Hematopoietic multipotent progenitor cell treated with erythropoietin and hydrocortisone succinate and interleukin-3 and kit ligand, for 17 days (in vitro differentiated cells): Measurements from ENCODE around the gene PLEKHN1.
"Not testable (repeated sequence)": the region's sequence is repeated elsewhere in the genome, so short reads cannot be mapped to it uniquely, and the experiment has no call there.

Experiments
- DNase-seq: peaks from one replicate; pipeline ENCODE4 v3.0.0-alpha.2; 2015; ENCODE audit warnings: low spot score

The PLEKHN1 gene

GRCh38 chr1:942864-943533 lies 23.3 kb upstream of the PLEKHN1 start:
- DNase-seq: no peak

GRCh38 chr1:943545-944340 lies 22.5 kb upstream of the PLEKHN1 start:
- no peak for DNase-seq

GRCh38 chr1:944341-945325 lies 21.6 kb upstream of the PLEKHN1 start:
- DNase-seq: no peak

GRCh38 chr1:945688-946556 lies 20.4 kb upstream of the PLEKHN1 start:
- no peak for DNase-seq

- not testable (repeated sequence) for DNase-seq
Measured at GRCh38 chr1:946811-947210, 19.5 kb upstream of the PLEKHN1 start.

GRCh38 chr1:947958-948357 lies 18.3 kb upstream of the PLEKHN1 start:
- no peak for DNase-seq

- no peak for DNase-seq
Measured at GRCh38 chr1:950268-950667, 16.0 kb upstream of the PLEKHN1 start.

GRCh38 chr1:950881-951280 lies 15.4 kb upstream of the PLEKHN1 start:
- DNase-seq: no peak

- DNase-seq: no peak
Measured at GRCh38 chr1:951364-951763, 14.9 kb upstream of the PLEKHN1 start.

- no peak for DNase-seq
Measured at GRCh38 chr1:952201-952600, 14.1 kb upstream of the PLEKHN1 start.

- no peak for DNase-seq
Measured at GRCh38 chr1:952603-953002, 13.7 kb upstream of the PLEKHN1 start.

GRCh38 chr1:953524-954320 lies 12.6 kb upstream of the PLEKHN1 start:
- DNase-seq: no peak

- DNase-seq: no peak
Measured at GRCh38 chr1:954927-955326, 11.4 kb upstream of the PLEKHN1 start.

GRCh38 chr1:955474-955873 lies 10.8 kb upstream of the PLEKHN1 start:
- DNase-seq: no peak

- no peak for DNase-seq
Measured at GRCh38 chr1:956636-957035, 9.6 kb upstream of the PLEKHN1 start.

- peak; percentile 89 for DNase-seq
Measured at GRCh38 chr1:958823-959730, 7.2 kb upstream of the PLEKHN1 start, which contains the start of gene NOC2L. TSS of gene NOC2L (minus strand) at chr1:959256. CDS start at chr1:959240, 16 bp downstream.

- no peak for DNase-seq
Measured at GRCh38 chr1:959731-960362, 6.4 kb upstream of the PLEKHN1 start.

GRCh38 chr1:960363-961131 lies 5.7 kb upstream of the PLEKHN1 start, which contains the start of gene KLHL17:
TSS of gene KLHL17 (plus strand) at chr1:960584. CDS start at chr1:960694, 110 bp downstream.
- peak; percentile 70 for DNase-seq
